ENCODE data around the gene LIMCH1.
"Not testable (repeated sequence)": the region's sequence is repeated elsewhere in the genome, so short reads cannot be mapped to it uniquely, and the experiment has no call there.

LIMCH1 gene

DNA sequence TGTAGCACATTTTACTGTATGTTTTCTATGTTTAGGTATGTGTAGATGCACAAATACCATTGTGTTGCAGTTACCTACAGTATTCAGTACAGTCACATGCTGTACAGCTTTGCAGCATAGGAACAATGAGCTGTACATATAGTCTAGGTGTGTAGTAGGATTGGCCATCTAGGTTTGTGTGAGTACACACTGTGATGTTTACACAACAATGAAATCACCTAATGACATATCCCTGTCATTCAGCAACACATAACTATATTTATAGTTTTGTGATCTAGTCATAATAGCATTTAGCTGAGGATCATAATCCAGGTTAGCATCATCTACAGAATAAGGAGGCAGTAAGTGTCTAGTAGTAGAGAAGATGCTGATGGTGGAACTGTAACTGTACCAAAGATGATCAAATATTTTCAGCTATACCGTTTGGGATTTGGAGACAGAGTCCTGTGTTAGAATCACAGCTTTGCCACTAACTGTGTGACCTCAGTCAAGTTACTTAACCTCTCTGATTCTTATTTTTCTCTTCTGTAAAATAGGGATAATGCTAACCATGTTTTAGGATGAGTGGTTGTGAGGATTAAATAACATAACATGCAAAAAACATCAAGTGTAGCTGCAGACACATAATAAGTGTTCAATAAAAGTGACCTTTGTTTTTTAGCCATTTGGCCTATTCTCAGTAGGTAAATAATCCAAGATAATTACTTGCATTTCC is 73.3 kb downstream of the LIMCH1 start:
- no peak for DNase-seq (ENCODE audit: low spot score)

DNA sequence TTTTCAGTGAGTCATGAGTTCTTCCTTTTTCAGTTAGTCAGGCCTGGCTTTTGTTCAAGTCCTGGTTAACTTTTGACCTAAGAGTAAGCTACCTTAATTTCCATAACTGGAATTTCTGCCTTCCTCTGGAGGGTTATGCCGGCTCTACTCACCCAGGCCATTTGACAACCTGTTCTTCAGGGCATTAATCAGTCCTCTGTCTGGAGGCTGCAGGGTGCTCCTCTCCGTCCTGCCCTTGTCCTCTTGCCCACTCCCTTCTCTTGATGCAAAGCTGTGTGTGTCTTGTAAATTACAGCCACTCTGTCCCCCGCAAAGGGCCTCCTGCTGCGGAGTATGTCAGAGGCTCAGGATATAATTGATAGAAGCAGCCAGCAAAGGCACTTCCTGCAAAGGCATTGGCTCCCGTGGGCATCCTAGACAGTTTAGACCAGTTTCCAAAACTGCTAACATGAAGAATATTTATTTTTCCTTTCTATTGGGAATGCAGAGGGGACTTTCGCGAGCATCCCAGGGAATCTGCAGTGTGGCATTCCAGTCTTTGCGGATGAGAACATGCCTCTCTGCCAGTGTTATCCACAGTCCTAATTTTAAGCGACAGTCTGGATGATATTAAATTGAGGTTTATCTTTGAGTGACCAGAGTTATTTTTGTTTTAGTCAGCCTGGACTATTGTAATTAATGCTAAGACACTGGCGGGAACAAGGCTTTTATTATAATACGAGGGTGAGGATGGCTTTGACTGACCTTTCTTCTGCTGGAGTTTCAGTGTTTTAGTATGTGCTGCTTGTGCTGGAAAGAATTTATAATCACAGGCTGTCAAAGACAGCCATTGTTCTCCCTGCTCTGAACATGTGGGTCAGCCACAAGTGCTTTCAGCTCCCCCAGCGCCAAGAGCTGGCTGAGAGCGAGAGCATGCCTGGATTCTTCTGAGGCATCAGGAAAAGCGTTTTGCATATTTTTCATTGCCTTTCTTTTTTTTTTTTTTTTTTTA is 74.2 kb downstream of the LIMCH1 start:
- peak; percentile 95 for DNase-seq (ENCODE audit: low spot score)

GRCh38 chr4:41613386-41613785 is 75.4 kb downstream of the LIMCH1 start:
- no peak for DNase-seq (ENCODE audit: low spot score)

DNA sequence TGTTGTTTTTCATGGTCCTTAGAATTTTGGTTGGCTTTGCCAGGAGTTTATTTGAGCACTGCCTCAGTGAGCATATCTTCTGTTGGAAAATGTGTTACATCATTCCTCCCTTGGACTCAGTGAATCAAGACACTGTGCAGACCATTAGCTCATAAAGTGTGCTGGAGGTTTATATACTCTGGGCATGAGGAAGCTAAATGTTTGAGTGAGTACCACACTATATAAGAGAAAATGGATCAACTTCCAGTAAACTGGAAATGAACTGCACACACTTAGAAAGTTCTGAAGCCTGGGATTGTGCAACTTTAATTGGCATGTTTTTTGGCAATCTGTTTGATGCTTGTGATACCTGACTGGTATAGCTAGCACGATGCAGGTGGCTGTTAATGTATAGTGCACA is 75.9 kb downstream of the LIMCH1 start:
- no peak for DNase-seq (ENCODE audit: low spot score)

DNA sequence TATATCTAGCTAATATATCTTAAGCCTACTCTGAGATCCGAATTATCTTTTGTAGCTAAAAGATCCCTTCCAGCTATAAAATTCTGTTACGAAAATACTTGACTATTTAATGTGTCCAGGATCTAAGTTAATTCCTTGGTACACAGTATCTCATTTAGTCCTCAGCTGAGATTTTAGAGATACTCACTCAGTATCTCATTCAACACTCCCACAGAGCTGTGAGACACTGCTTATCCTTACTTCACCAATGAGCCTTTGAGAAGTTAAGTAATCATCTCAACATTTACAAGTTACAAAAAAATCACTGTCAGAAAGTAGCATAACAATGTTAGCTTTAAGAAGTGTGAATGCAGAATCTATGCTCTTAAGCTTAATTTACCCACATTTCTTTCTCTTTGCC is 76.6 kb downstream of the LIMCH1 start:
- no peak for DNase-seq (ENCODE audit: low spot score)

DNA sequence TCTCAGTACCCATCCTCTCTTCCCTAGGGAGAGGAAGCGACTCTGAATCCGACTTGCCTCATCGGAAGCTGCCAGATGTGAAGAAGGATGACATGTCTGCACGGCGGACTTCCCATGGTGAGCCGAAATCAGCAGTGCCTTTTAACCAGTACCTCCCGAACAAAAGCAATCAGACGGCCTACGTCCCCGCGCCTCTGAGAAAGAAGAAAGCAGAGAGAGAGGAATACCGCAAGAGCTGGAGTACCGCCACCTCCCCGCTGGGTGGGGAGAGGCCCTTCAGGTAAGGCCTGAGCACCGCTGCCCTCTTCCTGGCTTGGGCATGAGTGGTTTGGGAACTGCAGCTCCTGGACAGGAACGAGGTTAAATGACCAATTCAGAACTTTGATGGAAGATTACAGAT is 81.2 kb downstream of the LIMCH1 start:
- DNase-seq (ENCODE audit: low spot score) = no peak

DNA sequence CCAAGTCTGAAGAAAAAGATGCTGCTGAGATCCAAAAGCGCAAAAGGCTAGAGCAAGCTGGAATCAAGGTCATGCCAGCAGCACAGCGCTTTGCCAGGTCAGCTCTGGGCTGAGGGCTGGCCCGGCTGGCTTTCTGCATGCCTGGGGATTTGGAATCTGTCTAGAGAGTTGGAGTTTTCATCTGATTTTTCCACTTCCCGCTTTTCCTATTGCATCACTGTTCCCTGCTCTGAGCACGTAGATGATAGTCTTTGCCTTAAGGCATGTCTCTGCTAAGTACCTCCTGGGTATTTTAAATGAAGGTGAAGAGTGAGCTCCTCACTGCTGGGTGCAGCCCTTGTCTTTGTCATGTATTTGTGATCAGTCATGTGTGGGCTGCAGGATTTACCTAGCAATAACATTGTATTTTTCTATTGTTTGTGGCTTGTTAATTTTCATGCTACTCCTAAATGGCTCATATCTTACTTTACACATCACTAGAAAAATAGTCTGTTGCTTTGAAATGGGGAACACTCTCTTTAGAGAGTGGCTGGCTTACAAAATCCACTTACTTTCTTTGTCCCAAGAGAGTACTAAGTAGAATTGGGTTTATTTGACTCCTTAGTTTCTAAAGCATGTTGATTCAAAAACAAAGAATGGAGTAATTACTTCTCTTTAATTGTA is 82.8 kb downstream of the LIMCH1 start:
- no peak for DNase-seq (ENCODE audit: low spot score)

- peak; percentile 86 for DNase-seq (ENCODE audit: low spot score)
Observed at GRCh38 chr4:41622787-41623186, 84.8 kb downstream of the LIMCH1 start.

- DNase-seq (ENCODE audit: low spot score) = no peak
Observed at GRCh38 chr4:41624765-41625164, 86.8 kb downstream of the LIMCH1 start.

- no peak for DNase-seq (ENCODE audit: low spot score)
Observed at GRCh38 chr4:41625531-41625930, 87.6 kb downstream of the LIMCH1 start.

- DNase-seq (ENCODE audit: low spot score) = no peak
Observed at GRCh38 chr4:41628936-41629335, 91.0 kb downstream of the LIMCH1 start.

DNA sequence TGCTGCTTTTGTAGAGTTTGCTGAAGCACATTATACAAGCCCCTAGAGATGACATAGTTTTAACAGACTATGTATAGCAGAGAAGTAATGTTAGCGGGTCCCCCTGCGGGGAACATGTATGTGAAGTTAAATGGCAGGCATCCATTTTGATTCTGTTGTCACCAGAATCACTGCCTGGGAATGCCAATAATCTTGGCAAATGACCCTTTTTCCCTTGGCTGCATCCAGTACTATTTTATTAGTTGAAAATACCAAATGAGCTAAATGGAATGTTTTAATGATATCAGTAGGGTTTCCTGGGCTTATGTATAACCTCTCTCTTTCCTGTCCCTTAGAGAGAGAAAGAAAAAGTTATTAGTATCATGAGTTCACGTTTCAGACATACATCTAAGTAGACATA is 93.6 kb downstream of the LIMCH1 start:
- no peak for DNase-seq (ENCODE audit: low spot score)

GRCh38 chr4:41632481-41633073 is 94.6 kb downstream of the LIMCH1 start:
- no peak for DNase-seq (ENCODE audit: low spot score)

DNA sequence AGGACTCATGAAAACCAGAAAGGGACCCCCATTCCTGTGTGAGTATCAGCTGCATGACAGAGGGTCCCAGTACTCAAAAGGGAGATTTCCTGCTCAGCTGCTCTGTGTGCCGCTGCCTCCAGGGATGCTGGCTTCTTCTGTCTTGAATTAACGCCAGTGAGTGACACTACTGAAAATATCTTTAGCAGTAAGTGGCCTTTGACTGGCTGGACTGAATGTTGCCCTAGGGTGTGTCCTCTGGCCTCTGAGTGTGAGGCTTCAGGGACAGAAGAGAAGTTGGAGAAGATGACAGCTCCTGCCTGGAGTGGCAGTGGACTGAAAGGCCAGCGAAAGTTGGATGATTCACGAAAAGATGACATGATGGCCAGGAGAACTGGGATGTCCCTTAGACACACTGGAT is 95.4 kb downstream of the LIMCH1 start:
- DNase-seq (ENCODE audit: low spot score) = no peak

GRCh38 chr4:41635441-41635840 is 97.5 kb downstream of the LIMCH1 start:
- no peak for DNase-seq (ENCODE audit: low spot score)

DNA sequence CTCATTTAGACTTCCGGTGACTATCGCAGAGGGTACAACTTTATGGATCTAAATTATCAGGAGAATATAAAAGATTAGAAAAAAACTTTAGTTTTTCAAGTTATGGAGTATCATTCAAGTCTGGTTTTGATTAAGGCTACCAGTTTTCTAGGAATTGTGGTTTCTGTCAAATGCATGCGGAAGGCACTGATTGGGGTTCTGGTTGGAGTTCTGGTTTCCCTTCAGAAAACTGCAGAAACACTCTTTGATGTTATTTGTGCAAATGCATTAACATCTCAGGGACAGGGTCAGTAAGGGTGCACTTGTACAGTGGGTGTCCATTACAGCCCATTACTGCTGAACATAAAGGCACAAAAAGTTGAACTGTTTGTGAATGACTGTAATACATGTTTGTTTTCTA is 100.2 kb downstream of the LIMCH1 start:
- DNase-seq (ENCODE audit: low spot score) = no peak

- DNase-seq (ENCODE audit: low spot score) = no peak
Observed at GRCh38 chr4:41638866-41639265, 100.9 kb downstream of the LIMCH1 start.

DNA sequence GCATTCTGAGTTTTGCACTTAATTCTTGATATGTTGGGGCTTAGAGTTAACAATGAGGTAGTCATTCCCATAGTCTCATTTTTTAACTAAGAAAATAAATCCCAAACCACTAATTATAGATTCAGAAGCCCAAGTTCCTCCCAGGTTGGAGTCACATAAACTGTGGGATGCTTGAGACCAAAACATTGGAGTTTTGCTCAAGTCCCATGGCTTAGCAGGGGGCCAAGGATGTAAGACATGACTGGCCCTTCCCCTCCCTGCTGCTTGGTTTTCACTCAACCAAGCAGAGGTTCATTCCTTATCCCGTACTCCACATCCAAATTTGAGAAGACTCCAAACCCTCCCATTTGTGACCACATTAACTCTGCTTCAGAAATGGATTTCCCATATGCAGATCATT is 101.3 kb downstream of the LIMCH1 start:
- DNase-seq (ENCODE audit: low spot score) = no peak

DNA sequence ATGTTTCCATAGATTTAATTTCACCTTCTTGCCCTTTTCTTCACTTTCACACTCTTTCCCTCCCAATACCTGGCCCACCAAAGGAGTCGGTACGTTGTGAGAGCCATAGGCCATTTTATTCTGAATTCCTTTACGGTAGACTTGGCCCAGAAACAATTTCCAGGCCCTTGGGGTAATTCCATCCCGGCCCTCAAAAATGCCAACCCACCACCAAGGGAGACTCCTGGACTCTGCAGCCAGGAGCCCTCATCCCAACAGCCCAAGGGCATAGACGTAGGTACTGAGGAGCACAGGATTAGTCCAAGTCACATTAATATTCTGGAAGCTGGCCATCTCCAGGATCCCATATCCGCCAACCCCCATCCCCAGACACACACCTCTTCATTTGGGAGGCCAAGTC is 102.9 kb downstream of the LIMCH1 start:
- DNase-seq (ENCODE audit: low spot score) = no peak

- DNase-seq (ENCODE audit: low spot score) = not testable (repeated sequence)
Observed at GRCh38 chr4:41642746-41643145, 104.8 kb downstream of the LIMCH1 start.

GRCh38 chr4:41643331-41643730 is 105.4 kb downstream of the LIMCH1 start:
- DNase-seq (ENCODE audit: low spot score) = no peak

DNA sequence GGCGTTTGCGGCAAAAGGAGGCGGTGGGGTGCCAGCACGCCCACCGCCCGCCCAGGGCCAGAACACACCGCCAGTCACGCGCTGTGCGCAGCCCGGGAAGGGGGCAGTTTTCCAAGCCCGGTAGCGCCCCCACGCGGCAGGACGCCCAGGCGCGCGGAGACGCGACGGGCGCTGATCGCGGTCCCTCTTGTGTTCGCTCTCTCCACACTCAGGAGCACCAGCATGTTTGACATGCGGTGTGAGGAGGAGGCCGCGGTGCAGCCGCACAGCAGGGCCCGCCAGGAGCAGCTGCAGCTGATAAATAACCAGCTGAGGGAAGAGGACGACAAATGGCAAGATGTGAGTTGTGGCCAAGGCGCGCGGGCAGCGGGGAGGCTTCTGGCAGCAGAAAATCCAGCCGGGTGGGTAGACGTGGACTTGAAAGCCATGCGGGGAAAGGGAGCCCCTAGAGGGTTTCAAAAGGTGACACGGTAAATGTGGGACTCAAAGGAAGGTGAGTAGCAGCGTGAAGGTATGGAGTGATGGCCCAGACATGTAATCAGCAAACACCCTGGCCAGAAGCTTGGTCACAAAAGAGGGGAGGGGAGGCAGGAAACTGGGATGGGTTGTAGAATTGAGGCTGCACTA is 106.4 kb downstream of the LIMCH1 start:
- peak; percentile 73 for DNase-seq (ENCODE audit: low spot score)

Measured in putamen (tissue), 1 donor.